IPS-20b (cell line): ENCODE measurements around the gene INHBC.
"Not testable (repeated sequence)": the region's sequence is repeated elsewhere in the genome, so short reads cannot be mapped to it uniquely, and the experiment has no call there.

Experiments used
- H3K27ac ChIP-seq: one replicate; pipeline ENCODE4 v1.5.1; 2013; ENCODE audit warnings: low read length
- H3K27me3 ChIP-seq: 2 replicates; pipeline ENCODE4 v1.6.1; 2013; ENCODE audit warnings: mild to moderate bottlenecking, low read length, inconsistent platforms; ENCODE audit not compliant: insufficient read depth
- H3K36me3 ChIP-seq: 2 replicates; pipeline ENCODE4 v1.6.1; 2013; ENCODE audit warnings: low read depth, mild to moderate bottlenecking, inconsistent platforms, low read length, moderate library complexity; ENCODE audit not compliant: insufficient read depth
- H3K4me1 ChIP-seq: 2 replicates; pipeline ENCODE4 v1.6.1; 2013; ENCODE audit warnings: mild to moderate bottlenecking, control low read depth, inconsistent platforms, low read length, moderate library complexity; ENCODE audit not compliant: insufficient read depth
- H3K4me3 ChIP-seq: 2 replicates; pipeline ENCODE4 v1.5.1; 2013; ENCODE audit warnings: mild to moderate bottlenecking, low read length, inconsistent platforms
- H3K9ac ChIP-seq: 2 replicates; pipeline ENCODE4 v1.6.1; 2013; ENCODE audit warnings: low read depth, mild to moderate bottlenecking, inconsistent platforms, low read length, moderate library complexity
- H3K9me3 ChIP-seq: 2 replicates; pipeline ENCODE4 v1.6.1; 2013; ENCODE audit warnings: mild to moderate bottlenecking, low read depth, low read length, inconsistent platforms; ENCODE audit not compliant: insufficient read depth

The INHBC gene

DNA sequence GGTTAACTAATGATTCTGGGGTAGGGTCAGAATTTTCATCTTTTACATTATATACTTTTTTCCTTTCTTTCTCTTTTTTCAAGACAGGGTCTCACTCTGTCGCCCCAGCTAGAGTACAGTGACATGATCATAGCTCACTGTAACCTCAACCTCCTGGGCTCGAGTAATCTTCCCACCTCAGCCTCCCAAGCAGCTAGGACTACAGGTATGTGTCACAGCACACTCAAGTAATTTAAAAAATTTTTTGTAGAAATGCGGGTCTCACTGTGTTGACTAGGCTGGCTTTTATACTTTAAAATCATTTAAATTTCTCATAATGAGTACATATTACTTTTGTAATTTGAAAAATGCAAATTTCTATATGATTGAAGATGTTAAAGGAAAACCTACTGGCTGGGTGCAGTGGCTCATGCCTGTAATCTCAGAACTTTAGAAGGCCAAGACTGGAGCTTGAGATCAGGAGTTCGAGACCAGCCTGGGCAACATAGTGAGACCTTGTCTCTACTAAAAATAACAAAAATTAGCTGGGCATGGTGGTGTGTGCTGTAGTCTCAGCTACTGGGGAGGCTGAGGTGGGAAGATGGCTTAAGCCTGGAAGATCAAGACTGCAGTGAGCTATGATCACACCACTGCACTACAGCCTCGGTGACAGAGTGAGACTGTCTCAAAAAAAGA, 29.5 kb upstream of the INHBC start:
- Histone ChIP-seq H3K27me3 (no peaks in the 10 kb centered on the region), H3K9me3 (no peaks in the 10 kb centered on the region), H3K27ac (no peak overlapping the region), H3K36me3 (no peaks in the 10 kb centered on the region), H3K9ac (no peak overlapping the region), H3K4me3 (no peak overlapping the region), H3K4me1 (no peaks in the 10 kb centered on the region)

DNA sequence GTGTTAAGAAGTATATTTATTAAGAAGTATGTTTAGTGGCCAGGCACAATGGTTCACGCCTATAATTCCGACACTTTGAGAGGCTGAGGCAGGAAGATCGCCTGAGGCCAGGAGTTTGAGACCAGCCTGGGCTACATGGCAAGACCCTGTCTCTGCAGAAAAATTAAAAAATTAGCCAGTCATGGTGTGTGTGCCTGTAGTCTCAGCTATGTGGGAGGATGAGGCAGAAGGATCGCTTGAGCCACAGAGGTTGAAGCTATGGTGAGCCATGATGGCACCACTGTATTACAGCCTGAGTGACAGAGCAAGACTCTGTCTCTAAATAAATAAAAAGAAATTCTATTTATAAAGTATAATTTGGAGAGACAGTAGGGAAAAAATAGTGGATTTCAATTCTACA, 24.1 kb upstream of the INHBC start:
- Histone ChIP-seq H3K9me3 (no peaks in the 10 kb centered on the region), H3K27ac (no peak overlapping the region), H3K4me3 (no peak overlapping the region), H3K27me3 (no peaks in the 10 kb centered on the region), H3K4me1 (peaks cover 5% of the 10 kb centered on the region), H3K36me3 (no peaks in the 10 kb centered on the region), H3K9ac (no peak overlapping the region)

DNA sequence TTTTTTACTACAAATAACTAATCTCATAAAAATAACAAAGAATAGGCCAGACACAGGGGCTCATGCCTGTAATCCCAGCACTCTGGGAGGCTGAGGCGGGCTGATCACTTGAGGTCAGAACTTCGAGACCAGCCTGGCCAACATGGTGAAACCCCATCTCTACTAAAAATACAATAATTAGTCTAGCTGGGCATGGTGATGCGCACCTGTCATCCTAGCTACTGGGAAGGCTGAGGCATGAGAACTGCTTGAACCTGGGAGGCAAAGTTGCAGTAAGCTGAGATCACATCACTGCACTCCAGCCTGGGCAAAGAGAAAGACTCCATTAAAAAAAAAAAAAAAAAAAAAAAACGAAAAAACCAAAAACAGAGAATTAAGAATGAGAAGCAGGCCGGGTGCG, 20.4 kb upstream of the INHBC start:
- H3K27me3 ChIP-seq, H3K4me1 ChIP-seq, H3K36me3 ChIP-seq, H3K9ac ChIP-seq, H3K4me3 ChIP-seq, H3K9me3 ChIP-seq, H3K27ac ChIP-seq: not testable (repeated sequence)

DNA sequence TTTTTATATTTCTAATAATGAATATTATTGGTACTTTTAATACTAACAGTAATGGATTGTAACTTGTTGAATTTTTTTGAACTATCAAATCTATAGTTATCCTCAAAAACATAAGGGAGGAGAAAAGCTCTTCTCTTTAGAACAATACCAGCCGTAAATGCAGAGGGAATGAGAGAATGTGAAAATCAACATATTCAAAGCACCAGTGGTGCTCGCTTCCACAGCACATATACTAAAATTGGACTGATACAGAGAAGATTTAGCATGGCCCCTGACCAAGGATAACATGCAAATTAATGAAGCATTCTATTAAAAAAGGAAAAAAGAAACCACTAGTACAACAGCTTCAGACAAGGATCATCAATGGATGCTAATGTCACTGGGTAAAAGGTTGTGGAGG, 19.5 kb upstream of the INHBC start:
- Histone ChIP-seq H3K36me3 (no peaks in the 10 kb centered on the region), H3K4me1 (peaks cover 5% of the 10 kb centered on the region), H3K9ac (0 out of 2 replicates have a peak overlapping the region, but pooled peaks have one; percentile 25), H3K27me3 (no peaks in the 10 kb centered on the region), H3K4me3 (no peak overlapping the region), H3K27ac (no peak overlapping the region), H3K9me3 (no peaks in the 10 kb centered on the region)

DNA sequence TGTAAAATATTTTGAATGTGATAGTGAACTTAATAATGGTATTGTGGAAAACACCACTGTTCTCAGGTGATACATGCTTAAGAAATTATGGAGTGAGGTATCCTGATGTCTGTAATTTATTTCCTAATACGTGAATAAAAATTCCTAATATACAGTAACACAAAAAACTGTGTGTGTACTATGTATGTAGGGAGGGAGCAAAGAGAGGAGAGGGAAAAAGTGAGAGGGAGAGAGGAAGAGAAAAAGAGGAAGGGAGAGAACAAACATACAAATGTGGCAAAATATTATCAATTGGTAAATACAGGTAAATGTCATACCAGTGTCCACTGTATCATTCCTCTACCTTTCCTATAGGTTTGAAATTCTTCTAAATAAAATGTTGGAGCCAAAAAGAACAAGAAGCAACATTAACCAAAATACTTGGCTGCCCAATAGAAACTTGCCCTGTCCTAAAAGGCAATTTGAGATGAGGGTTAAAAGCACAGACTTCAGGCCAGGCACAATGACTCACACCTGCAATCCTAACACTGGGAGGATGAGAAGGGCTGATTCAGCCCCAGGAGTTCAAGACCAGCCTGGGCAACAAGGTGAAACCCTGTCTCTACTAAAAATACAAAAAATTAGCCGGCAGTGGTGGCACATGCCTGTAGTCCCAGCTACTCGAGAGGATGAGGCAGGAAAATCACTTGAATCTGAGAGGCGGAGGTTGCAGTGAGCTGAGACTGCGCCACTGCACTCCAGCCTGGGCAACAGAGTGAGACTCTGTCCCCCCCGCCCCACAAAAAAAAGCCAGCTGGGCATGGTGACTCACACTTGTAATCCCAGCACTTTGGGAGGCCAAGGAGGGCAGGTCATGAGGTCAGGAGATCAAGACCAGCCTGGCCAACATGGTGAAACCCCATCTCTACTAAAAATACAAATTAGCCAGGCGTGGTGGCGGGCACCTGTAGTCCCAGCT, 18.3 kb upstream of the INHBC start:
- Histone ChIP-seq H3K27ac (no peak overlapping the region), H3K36me3 (no peaks in the 10 kb centered on the region), H3K4me3 (no peak overlapping the region), H3K9me3 (no peaks in the 10 kb centered on the region), H3K9ac (no peak overlapping the region), H3K27me3 (no peaks in the 10 kb centered on the region), H3K4me1 (peaks cover 5% of the 10 kb centered on the region)

DNA sequence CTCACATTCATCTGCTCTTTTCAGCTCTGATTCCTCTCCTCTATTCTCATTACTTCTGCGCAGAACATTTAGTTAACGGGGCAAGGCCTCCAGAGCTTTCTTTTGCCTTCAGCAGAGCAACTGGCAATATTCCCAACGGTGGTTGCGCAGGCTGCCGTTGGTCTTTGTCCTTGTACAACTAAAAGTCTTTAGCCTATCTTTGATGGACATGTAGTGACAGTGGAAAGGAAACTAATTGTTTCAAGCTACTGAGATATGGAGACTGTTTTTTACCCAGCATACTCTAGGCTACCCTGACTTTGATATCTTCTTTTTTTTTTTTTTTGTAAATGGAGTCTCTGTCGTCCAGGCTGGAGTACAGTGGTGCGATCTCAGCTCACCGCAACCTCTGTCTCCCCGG, 16.3 kb upstream of the INHBC start:
- H3K27ac ChIP-seq = no peak overlapping the region
- H3K4me1 ChIP-seq = peaks cover 5% of the 10 kb centered on the region
- no peak overlapping the region for H3K9ac ChIP-seq
- H3K36me3 ChIP-seq = no peaks in the 10 kb centered on the region
- no peak overlapping the region for H3K4me3 ChIP-seq
- H3K9me3 ChIP-seq = no peaks in the 10 kb centered on the region
- H3K27me3 ChIP-seq = no peaks in the 10 kb centered on the region

DNA sequence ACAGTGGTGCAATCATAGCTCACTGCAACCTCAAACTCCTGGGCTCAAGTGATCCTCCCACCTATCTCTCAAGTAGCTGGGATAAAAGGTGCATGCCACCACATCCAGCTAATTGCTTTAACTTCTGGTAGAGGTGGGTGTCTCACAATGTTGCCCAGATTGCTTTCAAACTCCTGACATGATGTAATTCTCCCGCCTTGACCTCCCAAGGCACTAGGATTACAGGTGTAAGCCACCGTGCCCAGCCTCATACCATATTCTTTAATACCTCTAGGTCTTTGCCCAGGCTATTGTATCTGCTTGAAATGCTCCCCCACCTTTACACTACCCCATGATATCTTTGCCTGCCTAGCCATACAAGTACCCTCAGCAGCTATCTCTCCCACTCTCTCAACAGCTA, 15.1 kb upstream of the INHBC start:
- Histone ChIP-seq H3K27ac (no peak overlapping the region), H3K9ac (no peak overlapping the region), H3K4me1 (peaks cover 5% of the 10 kb centered on the region), H3K27me3 (no peaks in the 10 kb centered on the region), H3K9me3 (no peaks in the 10 kb centered on the region), H3K4me3 (no peak overlapping the region), H3K36me3 (no peaks in the 10 kb centered on the region)

DNA sequence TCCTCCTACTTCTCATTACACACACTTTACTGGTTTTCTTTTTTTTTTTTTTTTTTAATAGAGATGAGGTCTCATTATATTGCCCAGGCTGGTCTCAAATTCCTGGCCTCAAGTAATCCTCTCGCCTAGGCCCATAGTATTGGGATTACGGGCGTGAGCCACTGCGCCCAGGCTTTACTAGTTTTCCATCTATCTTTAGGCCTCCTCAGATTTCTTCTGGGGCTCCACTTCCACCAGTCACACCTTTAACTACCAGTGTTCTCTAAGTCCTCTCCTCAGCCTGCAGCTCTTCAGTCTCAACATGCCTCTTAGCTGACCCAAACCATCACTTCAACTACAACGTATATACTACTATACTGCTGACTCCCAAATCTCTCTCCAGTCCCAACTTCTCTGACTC, 14.1 kb upstream of the INHBC start:
- Histone ChIP-seq H3K27me3 (no peaks in the 10 kb centered on the region), H3K4me3 (no peak overlapping the region), H3K36me3 (no peaks in the 10 kb centered on the region), H3K4me1 (peaks cover under 1% of the 10 kb centered on the region; the same call in 1 of the 2 replicates), H3K27ac (no peak overlapping the region), H3K9me3 (no peaks in the 10 kb centered on the region), H3K9ac (no peak overlapping the region)

DNA sequence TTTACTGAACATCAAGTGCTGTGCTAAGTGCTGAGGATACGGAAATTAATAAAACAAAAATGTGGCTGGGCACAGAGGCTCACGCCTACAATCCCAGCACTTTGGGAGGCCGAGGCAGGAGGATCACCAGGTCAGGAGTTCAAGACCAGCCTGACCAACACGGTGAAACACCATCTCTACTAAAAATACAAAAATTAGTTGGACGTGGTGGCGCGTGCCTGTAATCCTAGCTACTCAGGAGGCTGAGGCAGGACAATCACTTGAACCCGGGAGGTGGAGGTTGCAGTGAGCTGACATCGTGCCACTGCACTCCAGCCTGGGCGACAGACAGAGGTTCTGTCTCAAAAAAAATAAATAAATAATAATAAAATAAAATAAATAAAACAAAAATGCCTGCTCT, 7.6 kb upstream of the INHBC start:
- not testable (repeated sequence) for H3K36me3 ChIP-seq, H3K4me1 ChIP-seq, H3K27ac ChIP-seq, H3K4me3 ChIP-seq, H3K9ac ChIP-seq, H3K9me3 ChIP-seq, H3K27me3 ChIP-seq

DNA sequence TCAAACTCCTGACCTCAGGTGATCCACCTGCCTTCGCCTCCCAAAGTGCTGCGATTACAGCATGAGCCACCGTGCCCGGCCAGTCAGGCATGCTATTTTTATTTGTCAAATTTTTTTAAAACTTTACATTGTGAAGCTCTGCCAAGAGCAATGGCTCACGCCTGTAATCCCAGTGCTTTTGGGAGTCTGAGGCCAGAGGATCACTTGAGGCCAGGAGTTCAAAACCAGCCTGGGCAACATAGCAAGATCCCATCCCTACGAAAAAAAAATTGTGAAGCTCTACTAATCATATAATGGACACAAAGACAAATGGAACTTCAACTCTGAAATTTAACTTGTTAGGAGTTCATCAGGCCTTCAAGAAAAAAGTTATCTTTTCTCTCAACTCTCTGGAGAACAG, 5.6 kb upstream of the INHBC start:
- H3K4me1 ChIP-seq = peaks cover 4% of the 10 kb centered on the region
- no peak overlapping the region for H3K4me3 ChIP-seq
- H3K9me3 ChIP-seq = no peaks in the 10 kb centered on the region
- no peak overlapping the region for H3K9ac ChIP-seq
- H3K36me3 ChIP-seq = no peaks in the 10 kb centered on the region
- no peaks in the 10 kb centered on the region for H3K27me3 ChIP-seq
- no peak overlapping the region for H3K27ac ChIP-seq

DNA sequence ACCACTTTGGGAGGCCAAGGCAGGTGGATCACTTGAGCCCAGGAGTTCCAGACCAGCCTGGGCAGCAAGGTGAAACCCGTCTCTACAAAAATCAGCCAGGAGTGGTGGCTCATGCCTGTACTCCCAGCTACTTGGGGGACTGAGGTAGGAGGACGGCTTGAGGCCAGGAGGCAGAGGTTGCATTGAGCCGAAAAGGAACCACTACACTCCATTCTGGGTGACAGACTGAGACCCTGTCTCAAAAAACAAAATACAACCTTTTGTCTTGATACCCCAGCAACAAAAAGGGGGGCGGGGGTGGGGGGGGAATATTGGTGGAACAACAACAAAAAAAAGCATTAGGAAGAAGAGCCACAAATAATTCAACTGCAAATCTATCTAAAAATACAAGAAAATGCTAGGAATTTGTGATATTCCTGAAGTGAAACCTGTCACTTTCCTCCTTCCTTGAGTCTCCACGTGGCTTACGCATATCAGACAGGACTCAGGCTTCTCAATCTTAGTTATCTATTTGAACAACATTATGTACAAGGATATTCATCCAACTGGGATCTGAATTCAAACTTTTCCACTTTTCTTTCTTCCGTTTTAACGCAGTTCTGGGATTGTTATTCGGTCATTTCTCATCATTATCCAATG, 5.0 kb upstream of the INHBC start:
- Histone ChIP-seq H3K9me3 (no peaks in the 10 kb centered on the region), H3K36me3 (no peaks in the 10 kb centered on the region), H3K27me3 (no peaks in the 10 kb centered on the region), H3K9ac (peak overlapping the region; percentile 77), H3K27ac (no peak overlapping the region), H3K4me3 (peak overlapping the region; percentile 81), H3K4me1 (peaks cover 4% of the 10 kb centered on the region)
